GM18502 (cell line): ENCODE measurements around the gene TBK1.
A peak's percentile ranks its signal among the peaks of the same experiment; 100 is the strongest.

Experiments used
- ATAC-seq: cut with Tn5 transposase; IDR thresholded peaks from one replicate; pipeline ENCODE4 v1.9.1; 2021; ENCODE audit warnings: mild to moderate bottlenecking; ENCODE audit not compliant: unreplicated experiment, poor library complexity

TBK1 gene

GRCh38 chr12:64451687-64452558, at the start of gene TBK1:
Gene TBK1, plus strand, starts transcription at chr12:64452120. Its CDS starts 3,751 bp downstream, at chr12:64455871.
- ATAC-seq, result peak; percentile 90

GRCh38 chr12:64402181-64402580, 49.7 kb upstream of the TBK1 start:
- no peak for ATAC-seq

- peak; percentile 95 for ATAC-seq
Observed at GRCh38 chr12:64403707-64404469, 48.0 kb upstream of the TBK1 start, which contains the start of gene XPOT. Gene XPOT, plus strand, starts transcription at chr12:64404392. Its CDS starts 5,644 bp downstream, at chr12:64410036.

- peak; percentile 37 for ATAC-seq
Observed at GRCh38 chr12:64404470-64405256, 47.3 kb upstream of the TBK1 start.

GRCh38 chr12:64407342-64408223, 44.3 kb upstream of the TBK1 start:
- no peak for ATAC-seq

- no peak for ATAC-seq
Observed at GRCh38 chr12:64411427-64411826, 40.5 kb upstream of the TBK1 start.

GRCh38 chr12:64412459-64412858, 39.5 kb upstream of the TBK1 start:
- no peak for ATAC-seq

- no peak for ATAC-seq
Observed at GRCh38 chr12:64413884-64414283, 38.0 kb upstream of the TBK1 start.

- ATAC-seq, result no peak
Observed at GRCh38 chr12:64418209-64418608, 33.7 kb upstream of the TBK1 start.

GRCh38 chr12:64419696-64420095, 32.2 kb upstream of the TBK1 start:
- ATAC-seq, result no peak

- ATAC-seq, result no peak
Observed at GRCh38 chr12:64427988-64428387, 23.9 kb upstream of the TBK1 start.

- no peak for ATAC-seq
Observed at GRCh38 chr12:64428956-64429355, 23.0 kb upstream of the TBK1 start.

GRCh38 chr12:64430886-64431285, 21.0 kb upstream of the TBK1 start:
- no peak for ATAC-seq

- no peak for ATAC-seq
Observed at GRCh38 chr12:64431791-64432190, 20.1 kb upstream of the TBK1 start.

GRCh38 chr12:64433915-64434314, 18.0 kb upstream of the TBK1 start:
- no peak for ATAC-seq

- ATAC-seq, result no peak
Observed at GRCh38 chr12:64440100-64440499, 11.8 kb upstream of the TBK1 start.

- ATAC-seq, result no peak
Observed at GRCh38 chr12:64445490-64445889, 6.4 kb upstream of the TBK1 start.

- ATAC-seq, result no peak
Observed at GRCh38 chr12:64446295-64446694, 5.6 kb upstream of the TBK1 start.

- ATAC-seq, result no peak
Observed at GRCh38 chr12:64450057-64450640, 1.8 kb upstream of the TBK1 start.
